ENCODE data around the gene CRB2.

The CRB2 gene

DNA sequence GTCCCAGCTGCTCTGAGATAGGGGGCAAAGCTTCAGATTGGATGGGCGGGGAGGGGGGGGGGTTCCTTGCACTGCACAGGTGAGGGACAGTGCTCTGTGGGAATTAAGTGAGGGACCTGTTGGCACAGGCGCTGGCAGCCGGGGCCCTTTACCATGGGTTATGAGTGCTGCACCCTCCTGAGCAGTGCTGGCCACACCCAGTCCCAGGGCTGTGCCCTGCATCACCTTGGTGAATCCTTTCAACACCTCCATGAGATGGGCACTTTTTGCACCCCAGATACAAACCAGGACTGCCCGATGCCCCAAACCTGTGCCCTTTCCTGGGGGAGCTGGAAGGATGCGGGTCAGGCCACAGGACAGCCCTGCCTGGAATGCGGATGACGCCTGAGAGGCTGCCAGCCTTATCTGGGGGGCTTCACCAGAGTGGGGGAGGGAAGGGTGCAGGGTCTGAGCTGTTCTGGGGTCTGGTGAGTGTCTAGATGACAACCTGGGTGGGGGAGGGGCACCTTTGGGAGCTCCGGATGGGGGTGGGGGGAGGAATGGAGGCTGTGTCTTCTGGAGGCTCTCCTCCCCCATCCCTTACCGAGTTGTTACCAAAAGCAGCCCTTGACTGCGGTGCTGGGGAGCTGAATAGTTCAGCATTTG lies 5.2 kb downstream of the CRB2 start:
- Histone ChIP-seq H4K20me1 (ENCODE audit: insufficient read depth, low read length) (no peaks in the 10 kb centered on the region), H3K27ac (ENCODE audit: low read length) (no peak overlapping the region), H3K9me3 (ENCODE audit: insufficient read depth, low read length, severe bottlenecking) (no peaks in the 10 kb centered on the region), H3K36me3 (ENCODE audit: insufficient read depth, low read length) (no peaks in the 10 kb centered on the region), H2AFZ (ENCODE audit: low read depth, low read length) (no peak overlapping the region), H3K27me3 (ENCODE audit: insufficient read depth, low read length, poor library complexity) (no peaks in the 10 kb centered on the region), H3K79me2 (ENCODE audit: insufficient read depth, low read length) (no peaks in the 10 kb centered on the region), H3K9ac (ENCODE audit: low read depth, low read length) (no peak overlapping the region), H3K4me3 (ENCODE audit: low read depth in 1 of 2, low read length in 2 of 2) (no peak overlapping the region), H3K4me1 (ENCODE audit: insufficient read depth, low read length) (no peaks in the 10 kb centered on the region), H3K4me2 (ENCODE audit: insufficient read depth, low read length) (no peak overlapping the region)
- TF ChIP-seq, protein P1, sequence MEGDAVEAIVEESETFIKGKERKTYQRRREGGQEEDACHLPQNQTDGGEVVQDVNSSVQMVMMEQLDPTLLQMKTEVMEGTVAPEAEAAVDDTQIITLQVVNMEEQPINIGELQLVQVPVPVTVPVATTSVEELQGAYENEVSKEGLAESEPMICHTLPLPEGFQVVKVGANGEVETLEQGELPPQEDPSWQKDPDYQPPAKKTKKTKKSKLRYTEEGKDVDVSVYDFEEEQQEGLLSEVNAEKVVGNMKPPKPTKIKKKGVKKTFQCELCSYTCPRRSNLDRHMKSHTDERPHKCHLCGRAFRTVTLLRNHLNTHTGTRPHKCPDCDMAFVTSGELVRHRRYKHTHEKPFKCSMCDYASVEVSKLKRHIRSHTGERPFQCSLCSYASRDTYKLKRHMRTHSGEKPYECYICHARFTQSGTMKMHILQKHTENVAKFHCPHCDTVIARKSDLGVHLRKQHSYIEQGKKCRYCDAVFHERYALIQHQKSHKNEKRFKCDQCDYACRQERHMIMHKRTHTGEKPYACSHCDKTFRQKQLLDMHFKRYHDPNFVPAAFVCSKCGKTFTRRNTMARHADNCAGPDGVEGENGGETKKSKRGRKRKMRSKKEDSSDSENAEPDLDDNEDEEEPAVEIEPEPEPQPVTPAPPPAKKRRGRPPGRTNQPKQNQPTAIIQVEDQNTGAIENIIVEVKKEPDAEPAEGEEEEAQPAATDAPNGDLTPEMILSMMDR (IDR thresholded peaks at IDR 0.05; ENCODE audit: borderline replicate concordance, extremely low read depth, low read length, poor library complexity, severe bottlenecking) = no peak
- no peak for TF ChIP-seq EZH2 (IDR thresholded peaks at IDR 0.05; ENCODE audit: borderline replicate concordance, low read depth, low read length, severe bottlenecking)
- DNase-seq = no peak
- ATAC-seq (ENCODE audit: insufficient read depth, low read depth) = no peak

GRCh38 chr9:123361731-123362510 lies 5.9 kb downstream of the CRB2 start:
- Histone ChIP-seq H3K4me1 (ENCODE audit: insufficient read depth, low read length) (no peaks in the 10 kb centered on the region), H3K9me3 (ENCODE audit: insufficient read depth, low read length, severe bottlenecking) (no peaks in the 10 kb centered on the region), H3K27ac (ENCODE audit: low read length) (no peak overlapping the region), H3K4me3 (ENCODE audit: low read depth in 1 of 2, low read length in 2 of 2) (no peak overlapping the region), H2AFZ (ENCODE audit: low read depth, low read length) (no peak overlapping the region), H3K27me3 (ENCODE audit: insufficient read depth, low read length, poor library complexity) (no peaks in the 10 kb centered on the region), H3K79me2 (ENCODE audit: insufficient read depth, low read length) (no peaks in the 10 kb centered on the region), H3K36me3 (ENCODE audit: insufficient read depth, low read length) (no peaks in the 10 kb centered on the region), H4K20me1 (ENCODE audit: insufficient read depth, low read length) (no peaks in the 10 kb centered on the region), H3K9ac (ENCODE audit: low read depth, low read length) (no peak overlapping the region), H3K4me2 (ENCODE audit: insufficient read depth, low read length) (no peak overlapping the region)
- no peak for TF ChIP-seq EZH2 (IDR thresholded peaks at IDR 0.05; ENCODE audit: borderline replicate concordance, low read depth, low read length, severe bottlenecking)
- TF ChIP-seq, protein P1 (IDR thresholded peaks at IDR 0.05; ENCODE audit: borderline replicate concordance, extremely low read depth, low read length, poor library complexity, severe bottlenecking) = no peak
- ATAC-seq (ENCODE audit: insufficient read depth, low read depth) (no peak), DNase-seq (no peak)

- no peaks in the 10 kb centered on the region for H3K27me3 ChIP-seq (ENCODE audit: insufficient read depth, low read length, poor library complexity)
- H3K27ac ChIP-seq (ENCODE audit: low read length) = no peak overlapping the region
- H3K4me1 ChIP-seq (ENCODE audit: insufficient read depth, low read length) = no peaks in the 10 kb centered on the region
- no peak overlapping the region for H3K4me2 ChIP-seq (ENCODE audit: insufficient read depth, low read length)
- H3K36me3 ChIP-seq (ENCODE audit: insufficient read depth, low read length) = no peaks in the 10 kb centered on the region
- H3K79me2 ChIP-seq (ENCODE audit: insufficient read depth, low read length) = no peaks in the 10 kb centered on the region
- ATAC-seq (ENCODE audit: insufficient read depth, low read depth) (no peak), DNase-seq (no peak)
- no peaks in the 10 kb centered on the region for H4K20me1 ChIP-seq (ENCODE audit: insufficient read depth, low read length)
- H2AFZ ChIP-seq (ENCODE audit: low read depth, low read length) = no peak overlapping the region
- no peak overlapping the region for H3K9ac ChIP-seq (ENCODE audit: low read depth, low read length)
- TF ChIP-seq EZH2 (IDR thresholded peaks at IDR 0.05; ENCODE audit: borderline replicate concordance, low read depth, low read length, severe bottlenecking) = no peak
- TF ChIP-seq, protein P1 (IDR thresholded peaks at IDR 0.05; ENCODE audit: borderline replicate concordance, extremely low read depth, low read length, poor library complexity, severe bottlenecking) = no peak
- H3K9me3 ChIP-seq (ENCODE audit: insufficient read depth, low read length, severe bottlenecking) = no peaks in the 10 kb centered on the region
- H3K4me3 ChIP-seq (ENCODE audit: low read depth in 1 of 2, low read length in 2 of 2) = no peak overlapping the region
These were observed 6.9 kb downstream of the CRB2 start for GRCh38 chr9:123362856-123363255.
